K562 (cell line): ENCODE results near the gene FGF22. TPM values are rescaled to one million over a fixed set of nuclear protein-coding genes. Genes with fewer than 3 reads are reported as not detected.
"Not testable (repeated sequence)": the region's sequence is repeated elsewhere in the genome, so short reads cannot be mapped to it uniquely, and the experiment has no call there.

Source experiments
- ATAC-seq: fragments of 200-7000 bp; cut with Tn5 transposase; 3 replicates; pipeline ENCODE4 v1.9.1; 2020; ENCODE audit warnings: moderate library complexity
- BruUV-seq: library from RNA; stranded (reverse); fragments of 400-500 nt; replicated peaks from 2 replicates; lab custom pipeline; 2021; lab: Mats Ljungman, UMichigan
- CTCF ChIA-PET: fragments of 300-600 bp; formaldehyde crosslinking; extraction: SDS; loops from one replicate; lab custom pipeline; 2021; ENCODE audit warnings: low intra/inter-chr PET ratio; lab: Yijun Ruan, JAX
- POLR2A ChIA-PET: fragments of 300-600, 350-650 bp; sonication (Branson Sonifier 250); formaldehyde crosslinking; extraction: SDS; loops from one replicate; lab custom pipeline; 2021; ENCODE audit warnings: antibody characterized with exemption, inconsistent platforms; lab: Yijun Ruan, JAX
- DNase-seq, 4 experiments: peaks; one replicate each; pipeline versions ENCODE4 v3.0.0 to v3.0.0-alpha.2; 2011 to 2018; ENCODE audit warnings: low spot score in 3 of 4, mixed read lengths in 3 of 4; ENCODE audit errors: extremely low read depth in 1 of 4
- FAIRE-seq: peaks from 2 replicates; lab custom pipeline; 2011; peaks lifted over from hg19 to GRCh38; lab: Jason Lieb, UNC
- H2AFZ ChIP-seq: 2 replicates; pipeline ENCODE4 v1.6.0; 2011; ENCODE audit warnings: low read depth, low read length, control low read depth, inconsistent platforms
- H3K27ac ChIP-seq: fragments of 200-600 bp; 3 replicates; pipeline ENCODE4 v1.8.0; 2011; ENCODE audit warnings: low read depth, mild to moderate bottlenecking, control low read depth, inconsistent platforms, low read length, moderate library complexity, mixed read lengths; ENCODE audit errors: extremely low read depth
- H3K27me3 ChIP-seq, 2 experiments: fragments of 300-600 bp in 1 of 2; 2 replicates in 1 of 2; 3 replicates in 1 of 2; pipeline versions ENCODE4 v1.6.0 to v1.8.0; 2011; ENCODE audit warnings: inconsistent platforms in 2 of 2, low read length in 2 of 2, mild to moderate bottlenecking in 1 of 2, mixed read lengths in 1 of 2, moderate library complexity in 1 of 2; ENCODE audit not compliant: control insufficient read depth in 2 of 2, insufficient read depth in 2 of 2
- H3K36me3 ChIP-seq: fragments of 300-600 bp; 3 replicates; pipeline ENCODE4 v1.8.0; 2011; ENCODE audit warnings: mild to moderate bottlenecking, low read length, inconsistent platforms; ENCODE audit not compliant: control insufficient read depth, insufficient read depth
- H3K4me1 ChIP-seq, 2 experiments: fragments of 200-600 bp in 1 of 2; replicated peaks in 1 of 2; 2 replicates in 1 of 2; 3 replicates in 1 of 2; pipeline versions ENCODE4 v1.5.1 to v1.8.0; 2011; ENCODE audit warnings: inconsistent platforms in 2 of 2, low read length in 2 of 2, mild to moderate bottlenecking in 1 of 2, mixed read lengths in 1 of 2, moderate library complexity in 1 of 2; ENCODE audit not compliant: control insufficient read depth in 2 of 2, insufficient read depth in 2 of 2
- H3K4me2 ChIP-seq: 2 replicates; pipeline ENCODE4 v1.6.1; 2011; ENCODE audit warnings: low read length, control low read depth, inconsistent platforms, mixed read lengths; ENCODE audit not compliant: insufficient read depth
- H3K4me3 ChIP-seq: fragments of 200-600 bp; sonication (generic), shearing (Covaris generic); 2 replicates; pipeline ENCODE4 v1.5.1; 2016; ENCODE audit warnings: control low read depth, inconsistent platforms
- H3K79me2 ChIP-seq: fragments of 200-600 bp; 3 replicates; pipeline ENCODE4 v1.8.0; 2011; ENCODE audit warnings: low read length, inconsistent platforms; ENCODE audit not compliant: control insufficient read depth, insufficient read depth
- H3K9ac ChIP-seq, 2 experiments: 2 replicates each; pipeline versions ENCODE4 v1.6.0 to v1.6.1; 2011; ENCODE audit warnings: low read depth in 2 of 2, low read length in 2 of 2, control low read depth in 1 of 2, inconsistent platforms in 1 of 2, mild to moderate bottlenecking in 1 of 2, mixed read lengths in 1 of 2; ENCODE audit not compliant: insufficient read depth in 1 of 2
- H3K9me1 ChIP-seq: one replicate; pipeline ENCODE4 v1.6.0; 2011; ENCODE audit warnings: inconsistent platforms, mild to moderate bottlenecking, low read length, moderate library complexity; ENCODE audit not compliant: control insufficient read depth, insufficient read depth
- H3K9me3 ChIP-seq: replicated peaks from 2 replicates; pipeline ENCODE4 v1.5.1; 2011; ENCODE audit warnings: low read depth, low read length, inconsistent platforms; ENCODE audit not compliant: control insufficient read depth, insufficient read depth
- H4K20me1 ChIP-seq: replicated peaks from 2 replicates; pipeline ENCODE4 v1.6.1; 2011; ENCODE audit warnings: low read length, inconsistent platforms, mixed read lengths; ENCODE audit not compliant: control insufficient read depth, insufficient read depth
- CBX1 ChIP-seq: sonication (generic); IDR thresholded peaks from 2 replicates; pipeline ENCODE4 v1.6.1; 2016; ENCODE audit warnings: antibody characterized with exemption, low read depth, mild to moderate bottlenecking
- CBX5 ChIP-seq: IDR thresholded peaks from 2 replicates; pipeline ENCODE4 v1.6.1; 2014; ENCODE audit warnings: low read depth, borderline replicate concordance
- ZNF445 ChIP-seq: fragments of 250-450 bp; sonication (Bioruptor Pico); IDR thresholded peaks from 2 replicates; pipeline ENCODE4 v1.4.0; 2020; ENCODE audit warnings: low read depth, mild to moderate bottlenecking, moderate library complexity
- WGBS: fragments of 100-300 bp; shearing (Covaris generic); methylation state at CpG from one replicate; pipeline ENCODE4 v1.1.6; 2016; ENCODE audit warnings: low coverage, mixed read lengths; ENCODE audit not compliant: insufficient coverage; ENCODE audit errors: missing lambda C conversion rate; 5-methylcytosine and 5-hydroxymethylcytosine counted together
- in situ Hi-C: fragments of 300-500 bp; cut with MboI; formaldehyde crosslinking; loops from 4 replicates; pipeline ENCODE4 v1.15.0; 2018; ENCODE audit warnings: inconsistent platforms, mixed read lengths
- intact Hi-C: fragments of 100-400 bp; cut with micrococcal nuclease; formaldehyde crosslinking; loops from 2 replicates; pipeline ENCODE4 v1.14.2; 2022
- polyA plus RNA-seq, 8 experiments: library from polyadenylated mRNA; depleted of rRNA in 4 of 8; stranded (reverse) in 5 of 8; unstranded in 3 of 8; fragments of >200 nt; fragmentation: Nextera tagmentation in 2 of 8; fragmentation: Illumina TruSeq in 1 of 8; extraction: Ambion mirVana in 2 of 8; extraction: Trizol in 1 of 8; gene quantifications; 2 replicates each; pipeline versions ENCODE4 v1.2.1 to v1.2.3, GENCODE V29; 2011 to 2014; ENCODE audit warnings: inconsistent platforms in 1 of 8, missing spikeins in 1 of 8
- total RNA-seq, 7 experiments: library from RNA; depleted of rRNA in 6 of 7; stranded (reverse); fragments of >200 nt in 6 of 7; fragmentation: Illumina TruSeq in 2 of 7; extraction: Trizol in 2 of 7; gene quantifications; 2 replicates each; pipeline versions ENCODE4 v1.2.1 to v1.2.3, GENCODE V29; 2011 to 2021; ENCODE audit warnings: low replicate concordance in 1 of 7

Gene FGF22
- total and polyA plus RNA-seq, 9 of the 15 experiments (the other 6 are each of a cell fraction or from before 2014, with no cell fraction given) = 0.14 to 2.2 (median 0.86) TPM; not detected in 4

- DNase-seq, FAIRE-seq, H4K20me1 ChIP-seq, ATAC-seq, H3K27ac ChIP-seq, H3K9me1 ChIP-seq, H3K79me2 ChIP-seq, H3K27me3 ChIP-seq, H3K9ac ChIP-seq, H3K4me2 ChIP-seq, H3K4me3 ChIP-seq, CTCF ChIA-PET, H3K36me3 ChIP-seq, intact Hi-C loops, BruUV-seq, H2AFZ ChIP-seq: not testable (repeated sequence)
- peak; percentile 73; the same call in 1 of the 2 replicates for TF ChIP-seq CBX1
- peak; percentile 82 for TF ChIP-seq ZNF445 (CRISPR knock-in tag)
- peak; percentile 76 for TF ChIP-seq CBX5
- POLR2A ChIA-PET = interaction anchor here (0.6 kb wide), 1 partner anchor 799 kb away, joined by 3 read pairs; no protein-coding TSS in a partner anchor
- in situ Hi-C loops = loop anchor here (5.0 kb wide), 1 partner anchor 65 kb away; no protein-coding TSS in a partner anchor
- Histone ChIP-seq H3K4me1 (peaks cover 12 to 31% of the 10 kb centered on the region in 2 experiments), H3K9me3 (peaks cover 12% of the 10 kb centered on the region)
- 76% methylated on average over 17 of the region's 38 CpGs for WGBS
These were observed 27.4 kb downstream of the FGF22 start for GRCh38 chr19:666985-667573.
